GM19240 (cell line): ENCODE data around the gene FGF23.
"Not testable (repeated sequence)": the region's sequence is repeated elsewhere in the genome, so short reads cannot be mapped to it uniquely, and the experiment has no call there.

ENCODE experiments used
- DNase-seq: peaks from one replicate; pipeline ENCODE4 v3.0.0; 2011; ENCODE audit warnings: low spot score; ENCODE audit not compliant: insufficient read length

Gene FGF23

GRCh38 chr12:4379405-4379804 is at the start of gene FGF23:
FGF23 (minus strand) TSS chr12:4379712; CDS start chr12:4379582, 130 bp downstream.
- DNase-seq = no peak

- no peak for DNase-seq
These were observed 44.9 kb upstream of the FGF23 start for GRCh38 chr12:4424422-4424821.

- DNase-seq = no peak
These were observed 44.1 kb upstream of the FGF23 start for GRCh38 chr12:4423528-4424195.

DNA sequence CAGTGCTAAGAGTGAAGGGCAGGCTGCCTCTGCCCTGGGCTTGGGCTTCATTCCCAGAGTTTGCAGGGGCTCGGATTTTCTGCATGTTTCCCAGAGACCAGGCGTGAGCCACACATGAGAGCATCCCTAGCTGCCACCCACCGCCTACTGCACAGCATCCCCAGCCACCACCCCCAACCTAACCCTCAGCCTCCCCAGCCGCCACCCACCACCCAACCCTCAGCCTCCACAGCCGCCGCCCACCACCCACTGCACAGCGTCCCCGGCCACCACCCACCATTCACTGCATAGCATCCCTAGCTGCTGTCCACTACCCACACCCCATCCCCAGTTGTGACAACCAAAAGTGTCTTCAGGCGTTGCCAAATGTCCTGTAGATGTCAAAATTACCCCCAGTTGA is 43.5 kb upstream of the FGF23 start:
- DNase-seq = no peak

DNA sequence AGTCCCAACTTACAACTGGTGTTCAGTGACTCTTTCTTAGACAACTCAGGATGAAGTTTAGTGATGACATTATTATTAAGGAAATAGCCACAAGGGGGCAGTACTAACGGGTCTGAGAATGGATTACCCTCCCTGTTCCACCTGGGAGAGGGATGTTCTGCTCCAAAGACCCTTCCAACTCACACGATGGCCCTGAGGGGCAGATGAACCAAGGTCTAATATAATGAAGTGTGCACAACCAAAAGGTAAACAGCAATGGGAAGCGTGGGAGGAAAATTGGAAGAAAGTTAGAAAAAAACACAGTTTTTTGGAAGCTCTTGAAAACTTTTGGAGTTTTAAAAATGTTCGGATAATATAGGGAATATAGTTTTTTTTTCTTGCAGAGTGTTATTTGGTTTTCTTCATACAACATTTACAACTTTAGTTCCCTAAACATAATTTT is 42.1 kb upstream of the FGF23 start:
- peak; percentile 56 for DNase-seq

DNA sequence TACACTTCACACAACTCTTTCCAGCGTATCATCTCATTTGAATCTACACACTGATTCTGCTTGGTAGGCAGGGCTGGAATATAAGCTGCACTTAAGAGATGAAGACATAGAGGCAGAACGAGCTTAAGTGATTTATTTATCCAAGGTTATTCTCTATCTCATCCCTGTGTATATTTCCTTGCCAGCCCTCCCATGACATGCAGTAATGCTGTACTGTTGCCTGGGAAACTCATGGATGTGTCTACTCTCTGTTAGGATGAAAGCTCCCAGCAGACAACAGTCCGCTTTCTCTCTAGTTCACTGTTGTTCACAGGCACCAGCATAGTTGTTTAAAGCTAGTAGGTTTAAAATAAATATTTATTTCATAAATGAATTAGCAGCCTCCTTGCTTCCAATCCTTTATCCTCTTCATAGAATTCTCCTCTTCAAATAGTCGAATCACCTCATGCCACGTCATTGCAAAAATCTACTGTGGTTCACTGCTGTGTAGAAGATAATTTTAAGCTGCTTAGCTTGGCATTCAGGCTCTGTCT is 40.7 kb upstream of the FGF23 start:
- DNase-seq = no peak

GRCh38 chr12:4418913-4419312 is 39.4 kb upstream of the FGF23 start:
- DNase-seq = no peak

DNA sequence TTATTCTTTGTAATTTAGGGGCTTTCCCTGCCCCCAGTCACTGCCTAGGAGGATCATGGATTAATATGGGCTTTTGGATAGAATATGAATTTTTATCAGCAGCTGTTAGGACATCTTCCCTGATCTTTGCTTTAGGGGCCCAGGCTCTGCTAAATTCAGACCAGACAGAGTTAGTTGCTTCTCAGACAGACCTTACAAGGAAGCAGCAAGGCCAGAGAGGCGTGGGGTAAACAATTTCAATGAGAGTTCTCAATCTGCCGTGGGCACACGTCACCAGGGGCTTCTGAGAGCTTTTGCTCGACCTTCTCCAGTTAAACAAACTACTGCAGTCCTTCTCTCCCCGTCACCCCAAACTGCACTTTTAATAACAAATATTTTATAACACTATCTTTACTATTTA is 38.4 kb upstream of the FGF23 start:
- no peak for DNase-seq

DNA sequence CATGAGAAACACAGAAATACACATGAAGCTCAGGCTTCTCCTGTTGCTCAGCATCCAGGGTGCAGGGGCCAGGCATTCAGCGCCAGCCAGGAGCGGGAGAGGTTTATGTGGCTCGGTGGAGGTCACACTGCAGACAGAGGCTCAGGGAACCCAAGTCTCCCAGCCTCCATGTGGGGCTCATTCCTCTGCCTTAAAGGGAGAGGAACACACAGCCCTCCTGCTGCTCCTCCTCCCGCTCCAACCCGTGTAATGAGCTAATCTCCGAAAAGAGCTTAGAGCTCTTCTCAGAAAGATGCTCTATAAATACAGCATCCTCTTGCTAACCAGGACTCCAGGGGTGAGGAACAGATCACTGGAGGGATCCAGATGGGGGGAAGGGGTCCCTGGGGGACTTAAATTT is 37.9 kb upstream of the FGF23 start:
- no peak for DNase-seq

DNA sequence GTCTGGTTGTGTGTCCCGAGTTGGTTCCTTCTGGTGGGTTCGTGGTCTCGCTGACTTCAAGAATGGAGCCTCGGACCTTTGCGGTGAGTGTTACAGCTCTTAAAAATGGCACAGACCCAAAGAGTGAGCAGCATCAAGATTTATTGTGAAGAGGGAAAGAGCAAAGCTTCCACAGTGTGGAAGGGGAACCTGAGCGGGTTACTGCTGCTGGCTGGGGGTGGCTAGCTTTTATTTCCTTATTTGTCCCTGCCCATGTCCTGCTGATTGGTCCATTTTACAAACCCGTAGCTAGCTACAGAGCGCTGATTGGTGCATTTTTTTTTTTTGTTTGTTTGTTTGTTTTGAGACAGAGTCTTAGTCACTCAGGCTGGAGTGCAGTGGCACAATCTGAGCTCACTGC is 36.8 kb upstream of the FGF23 start:
- no peak for DNase-seq

GRCh38 chr12:4412465-4412864 is 33.0 kb upstream of the FGF23 start:
- DNase-seq = no peak

GRCh38 chr12:4412056-4412455 is 32.5 kb upstream of the FGF23 start:
- DNase-seq = no peak

GRCh38 chr12:4407136-4407535 is 27.6 kb upstream of the FGF23 start:
- DNase-seq = no peak

- DNase-seq = not testable (repeated sequence)
These were observed 25.5 kb upstream of the FGF23 start for GRCh38 chr12:4404877-4405637.

DNA sequence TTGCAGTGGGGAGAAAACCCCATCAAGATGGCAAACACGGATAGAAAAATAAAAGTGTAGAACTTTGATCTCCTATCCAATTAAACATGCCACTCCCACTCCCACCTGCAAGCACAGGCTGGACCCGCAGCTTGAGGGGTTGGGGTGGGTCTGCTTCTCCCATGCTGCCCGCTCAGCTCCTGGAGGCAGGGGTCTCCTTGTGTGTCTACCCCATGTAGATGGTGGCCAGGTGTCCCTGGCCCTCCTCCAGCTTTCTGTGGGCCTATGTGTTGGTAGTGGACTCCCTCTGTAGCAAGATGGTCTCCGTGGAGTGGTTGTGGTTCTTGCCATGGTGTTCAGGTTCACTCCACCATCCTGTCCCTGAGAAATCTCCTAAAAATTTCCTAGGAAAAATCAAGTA is 23.5 kb upstream of the FGF23 start:
- DNase-seq = no peak

DNA sequence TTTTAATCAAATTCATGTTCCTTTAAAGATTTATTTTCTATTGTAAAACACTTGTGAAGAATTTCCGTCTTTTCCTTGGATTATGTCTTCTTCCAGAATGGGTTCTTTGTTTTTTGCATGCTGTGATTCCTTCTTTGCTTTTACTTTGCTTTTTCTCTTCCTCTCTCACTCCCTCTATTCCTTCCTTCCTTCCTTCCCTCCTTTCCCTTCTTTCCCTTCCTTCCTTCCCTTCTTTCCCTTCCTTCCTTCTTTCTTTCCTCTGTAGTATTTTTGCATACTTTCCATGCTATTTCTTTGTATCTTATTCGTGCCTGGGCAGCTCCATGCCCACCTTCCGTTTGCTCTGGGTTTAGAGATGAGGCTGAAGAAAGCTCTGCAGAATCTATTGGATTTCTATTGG is 21.6 kb upstream of the FGF23 start:
- DNase-seq = no peak

DNA sequence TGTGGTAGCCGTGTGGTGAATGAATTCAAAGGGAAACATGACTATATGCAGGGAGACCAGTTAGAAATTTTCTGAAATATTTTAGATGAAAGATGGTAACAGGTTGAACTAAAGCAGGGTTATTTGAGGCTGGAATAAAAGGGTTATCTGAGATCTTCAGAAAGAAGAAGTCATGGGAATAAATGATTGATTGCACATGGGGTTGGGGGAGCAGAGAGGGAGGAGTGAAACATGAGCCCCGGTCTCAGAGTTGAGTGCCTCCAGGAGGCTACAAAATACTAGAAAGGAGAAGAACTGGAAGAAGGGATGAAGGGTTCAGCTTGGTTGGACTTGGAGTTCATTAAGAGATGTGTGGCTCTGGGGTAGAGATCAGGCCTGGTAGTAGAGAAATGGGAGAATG is 16.3 kb upstream of the FGF23 start:
- no peak for DNase-seq

- DNase-seq = no peak
These were observed 13.7 kb upstream of the FGF23 start for GRCh38 chr12:4393211-4393610.

GRCh38 chr12:4392223-4392742 is 12.8 kb upstream of the FGF23 start:
- no peak for DNase-seq

DNA sequence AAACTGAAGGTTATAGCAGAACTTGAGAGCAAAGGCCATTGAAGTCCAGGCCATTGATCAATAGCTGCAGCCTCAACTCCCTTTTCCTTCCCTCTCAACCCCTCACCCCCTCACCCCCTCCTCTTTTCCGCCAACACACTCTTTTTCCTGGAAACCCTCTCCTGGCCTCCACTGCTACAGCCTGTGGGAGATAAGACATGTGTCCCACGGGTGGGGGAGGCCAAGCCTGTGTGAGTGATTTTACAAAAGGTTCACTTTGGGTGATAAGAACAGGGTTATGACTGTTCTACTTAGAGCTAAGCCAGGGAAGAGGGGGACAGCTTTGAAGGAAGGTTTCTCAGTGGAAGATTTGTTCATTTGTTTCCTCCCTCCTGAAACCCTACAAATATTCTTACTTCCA is 9.2 kb upstream of the FGF23 start:
- no peak for DNase-seq

- no peak for DNase-seq
These were observed 8.5 kb upstream of the FGF23 start for GRCh38 chr12:4388032-4388431.

GRCh38 chr12:4387607-4388006 is 8.1 kb upstream of the FGF23 start:
- no peak for DNase-seq

- DNase-seq = no peak
These were observed 7.3 kb upstream of the FGF23 start for GRCh38 chr12:4386801-4387200.
